Type B pancreatic cell (in vitro differentiated cells): ENCODE measurements around the gene ARL4A. TPM values are rescaled to one million over a fixed set of nuclear protein-coding genes. Genes with fewer than 3 reads are reported as not detected.
"Not testable (repeated sequence)": the region's sequence is repeated elsewhere in the genome, so short reads cannot be mapped to it uniquely, and the experiment has no call there.

Experiments used
- DNase-seq: peaks from one replicate; pipeline ENCODE4 v3.0.0; 2021; ENCODE audit warnings: mixed read lengths; ENCODE audit not compliant: unreplicated experiment; ENCODE audit errors: extremely low spot score
- H3K27ac Mint-ChIP-seq: 2 replicates; pipeline ENCODE4 v1.8.0; 2021; ENCODE audit warnings: mild to moderate bottlenecking, mixed read lengths
- H3K27me3 Mint-ChIP-seq: 2 replicates; pipeline ENCODE4 v1.8.0; 2021; ENCODE audit warnings: mixed read lengths
- H3K36me3 Mint-ChIP-seq: 2 replicates; pipeline ENCODE4 v1.8.0; 2021; ENCODE audit warnings: mixed read lengths
- H3K4me1 Mint-ChIP-seq: one replicate; pipeline ENCODE4 v1.8.0; 2021; ENCODE audit warnings: mixed read lengths; ENCODE audit not compliant: unreplicated experiment
- H3K4me3 Mint-ChIP-seq: 2 replicates; pipeline ENCODE4 v1.8.0; 2021; ENCODE audit warnings: mild to moderate bottlenecking, mixed read lengths
- H3K9me3 Mint-ChIP-seq: 2 replicates; pipeline ENCODE4 v1.8.0; 2021; ENCODE audit warnings: mixed read lengths
- total RNA-seq: library from RNA; stranded (reverse); gene quantifications from 2 replicates; pipeline ENCODE4 v1.2.1, GENCODE V29; 2021; ENCODE audit warnings: low replicate concordance
- TF ChIP-seq, protein P1 (sequence below): fragments of 200-600 bp; sonication (generic); conservative IDR thresholded peaks from 2 replicates; pipeline ENCODE4 v1.5.0; 2021; ENCODE audit warnings: antibody characterized with exemption, mild to moderate bottlenecking

ARL4A gene
- total RNA-seq, 1 donor from 2014 or later: 25.5 TPM

DNA sequence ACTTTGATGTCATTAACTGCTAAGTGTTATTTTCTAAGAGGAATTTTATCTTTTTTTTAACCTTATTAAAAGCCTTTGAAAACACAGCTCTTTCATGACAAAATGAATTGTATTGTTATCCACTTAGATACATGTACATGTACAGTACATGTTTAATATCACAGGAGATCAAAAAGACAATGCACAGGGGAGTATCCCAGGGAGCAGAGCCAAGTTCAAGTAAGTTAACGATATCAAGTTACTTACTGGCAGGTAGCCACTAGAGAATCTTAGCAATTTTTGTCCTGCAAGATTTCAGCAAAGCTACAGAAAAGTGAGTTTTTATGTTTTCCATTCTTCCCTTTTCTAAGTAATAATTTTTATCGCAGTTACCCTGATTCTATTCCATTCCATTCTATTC lies 33.9 kb upstream of the ARL4A start:
- TF ChIP-seq, protein P1, sequence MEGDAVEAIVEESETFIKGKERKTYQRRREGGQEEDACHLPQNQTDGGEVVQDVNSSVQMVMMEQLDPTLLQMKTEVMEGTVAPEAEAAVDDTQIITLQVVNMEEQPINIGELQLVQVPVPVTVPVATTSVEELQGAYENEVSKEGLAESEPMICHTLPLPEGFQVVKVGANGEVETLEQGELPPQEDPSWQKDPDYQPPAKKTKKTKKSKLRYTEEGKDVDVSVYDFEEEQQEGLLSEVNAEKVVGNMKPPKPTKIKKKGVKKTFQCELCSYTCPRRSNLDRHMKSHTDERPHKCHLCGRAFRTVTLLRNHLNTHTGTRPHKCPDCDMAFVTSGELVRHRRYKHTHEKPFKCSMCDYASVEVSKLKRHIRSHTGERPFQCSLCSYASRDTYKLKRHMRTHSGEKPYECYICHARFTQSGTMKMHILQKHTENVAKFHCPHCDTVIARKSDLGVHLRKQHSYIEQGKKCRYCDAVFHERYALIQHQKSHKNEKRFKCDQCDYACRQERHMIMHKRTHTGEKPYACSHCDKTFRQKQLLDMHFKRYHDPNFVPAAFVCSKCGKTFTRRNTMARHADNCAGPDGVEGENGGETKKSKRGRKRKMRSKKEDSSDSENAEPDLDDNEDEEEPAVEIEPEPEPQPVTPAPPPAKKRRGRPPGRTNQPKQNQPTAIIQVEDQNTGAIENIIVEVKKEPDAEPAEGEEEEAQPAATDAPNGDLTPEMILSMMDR: no peak
- H3K4me3 Mint-ChIP-seq: no peak overlapping the region
- DNase-seq: no peak
- peaks cover 10% of the 10 kb centered on the region for H3K4me1 Mint-ChIP-seq
- H3K36me3 Mint-ChIP-seq: no peaks in the 10 kb centered on the region
- H3K27me3 Mint-ChIP-seq: no peaks in the 10 kb centered on the region
- H3K27ac Mint-ChIP-seq: no peak overlapping the region
- H3K9me3 Mint-ChIP-seq: no peaks in the 10 kb centered on the region

DNA sequence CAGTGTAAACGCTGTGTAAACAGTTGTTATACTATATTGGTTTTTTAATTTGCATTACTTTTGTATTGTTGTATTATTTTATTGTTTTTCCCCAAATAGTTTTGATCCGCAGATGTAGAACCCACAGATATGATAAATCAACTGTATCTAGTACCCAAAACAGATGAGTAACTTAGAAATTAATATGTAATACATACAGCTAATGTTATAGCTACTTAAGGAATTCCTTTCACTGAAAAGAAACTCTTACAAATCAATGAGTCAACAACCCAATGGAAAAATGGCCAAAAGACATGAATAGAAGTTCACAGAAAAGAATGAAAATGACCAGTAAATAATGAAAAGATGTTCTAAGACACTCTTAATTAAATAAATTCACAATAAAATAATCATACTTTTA lies 32.3 kb upstream of the ARL4A start:
- no peak overlapping the region for H3K4me3 Mint-ChIP-seq
- DNase-seq: no peak
- no peaks in the 10 kb centered on the region for H3K27me3 Mint-ChIP-seq
- no peak overlapping the region for H3K27ac Mint-ChIP-seq
- no peaks in the 10 kb centered on the region for H3K4me1 Mint-ChIP-seq
- H3K36me3 Mint-ChIP-seq: no peaks in the 10 kb centered on the region
- TF ChIP-seq, protein P1: no peak
- peaks cover 5% of the 10 kb centered on the region for H3K9me3 Mint-ChIP-seq

DNA sequence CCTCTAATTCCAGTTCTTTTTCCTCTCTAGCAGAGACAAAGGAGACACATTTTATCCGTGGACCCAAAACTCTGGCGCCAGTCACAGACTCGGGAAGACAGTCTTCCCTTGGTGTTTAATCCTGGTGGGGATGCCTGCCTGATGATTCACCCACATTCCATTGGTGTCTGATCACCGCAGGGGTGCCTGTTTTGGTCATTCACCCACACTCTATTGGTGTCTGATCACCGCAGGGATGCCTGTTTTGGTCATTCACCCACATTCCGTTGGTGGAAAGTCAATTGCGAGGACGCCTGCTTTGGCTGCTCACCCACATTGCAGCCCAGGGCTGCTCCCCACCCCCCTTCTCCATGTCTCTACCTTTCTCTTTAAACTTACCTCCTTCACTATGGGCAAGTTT lies 27.0 kb upstream of the ARL4A start:
- H3K4me3 Mint-ChIP-seq, H3K27me3 Mint-ChIP-seq, H3K36me3 Mint-ChIP-seq, DNase-seq, H3K27ac Mint-ChIP-seq, H3K9me3 Mint-ChIP-seq, H3K4me1 Mint-ChIP-seq: not testable (repeated sequence)

DNA sequence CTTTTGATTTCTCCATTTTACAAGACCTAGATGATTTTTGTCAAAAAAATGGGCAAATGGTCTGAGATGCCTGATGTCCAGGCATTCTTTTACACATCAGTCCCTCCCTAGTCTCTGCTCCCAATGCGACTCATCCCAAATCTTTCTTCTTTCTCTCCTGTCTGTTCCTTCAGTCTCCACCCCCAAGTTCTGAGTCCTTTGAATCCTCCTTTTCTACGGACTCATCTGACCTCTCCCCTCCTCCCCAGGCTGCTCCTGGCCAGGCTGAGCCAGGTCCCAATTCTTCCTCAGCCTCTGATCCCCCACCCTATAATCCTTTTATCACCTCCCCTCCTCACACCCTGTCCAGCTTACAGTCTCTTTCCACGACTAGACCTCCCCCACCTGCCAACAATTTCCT lies 26.4 kb upstream of the ARL4A start:
- H3K36me3 Mint-ChIP-seq, H3K4me3 Mint-ChIP-seq, DNase-seq, H3K9me3 Mint-ChIP-seq, H3K27me3 Mint-ChIP-seq, H3K4me1 Mint-ChIP-seq, H3K27ac Mint-ChIP-seq: not testable (repeated sequence)

DNA sequence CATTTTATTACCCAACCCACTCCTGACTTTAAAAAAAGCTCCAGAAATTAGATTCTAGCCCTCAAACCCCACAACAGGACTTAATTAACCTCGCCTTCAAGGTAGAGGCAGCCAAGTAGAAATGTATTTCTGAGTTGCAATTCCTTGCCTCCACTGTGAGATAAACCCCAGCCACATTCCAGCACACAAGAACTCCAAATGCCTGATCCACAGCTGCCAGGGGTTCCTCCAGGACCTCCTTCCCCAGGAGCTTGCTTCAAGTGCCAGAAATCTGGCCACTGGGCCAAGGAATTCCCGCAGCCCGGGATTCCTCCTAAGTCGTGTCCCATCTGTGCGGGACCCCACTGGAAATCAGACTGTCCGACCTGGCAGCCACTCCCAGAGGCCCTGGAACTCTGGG lies 25.9 kb upstream of the ARL4A start:
- no peak for DNase-seq
- TF ChIP-seq, protein P1: no peak
- H3K27me3 Mint-ChIP-seq: no peaks in the 10 kb centered on the region
- H3K27ac Mint-ChIP-seq: no peak overlapping the region
- H3K4me1 Mint-ChIP-seq: no peaks in the 10 kb centered on the region
- no peaks in the 10 kb centered on the region for H3K36me3 Mint-ChIP-seq
- H3K4me3 Mint-ChIP-seq: no peak overlapping the region
- H3K9me3 Mint-ChIP-seq: peaks cover 9% of the 10 kb centered on the region

DNA sequence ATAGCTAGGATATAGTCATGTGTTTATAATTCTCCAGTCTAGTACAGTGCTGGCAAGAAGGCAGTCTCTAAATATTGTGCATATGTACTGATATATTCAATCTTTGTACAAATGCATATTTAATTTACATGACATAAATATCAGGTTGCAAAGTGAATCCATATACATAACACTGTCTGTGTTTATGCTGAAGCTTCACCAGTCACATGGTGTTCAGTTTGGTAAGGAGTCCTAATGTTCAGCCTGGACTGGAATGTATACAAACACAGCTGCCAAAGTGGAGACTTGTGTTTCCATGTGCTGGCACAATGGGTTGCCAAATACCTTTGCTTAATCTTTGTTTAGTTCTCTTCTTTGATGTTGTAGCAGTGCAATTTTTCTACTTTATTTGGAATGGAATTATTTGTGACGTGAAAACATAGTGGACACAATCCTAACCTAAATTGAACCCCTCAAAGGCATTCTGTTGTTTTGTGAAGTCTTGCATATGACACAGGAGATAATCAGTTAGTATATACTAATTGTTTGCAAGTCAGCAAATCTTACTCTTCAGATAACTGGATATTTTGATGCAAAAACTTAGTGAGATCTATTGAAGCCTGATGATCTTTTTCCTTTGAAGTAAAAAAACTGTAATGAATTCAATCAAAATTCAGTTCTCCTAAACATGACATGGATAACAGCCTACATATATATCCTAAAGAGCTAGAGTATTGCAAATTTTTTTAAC lies 17.3 kb upstream of the ARL4A start:
- no peak for DNase-seq
- no peaks in the 10 kb centered on the region for H3K9me3 Mint-ChIP-seq
- H3K36me3 Mint-ChIP-seq: no peaks in the 10 kb centered on the region
- H3K4me3 Mint-ChIP-seq: no peak overlapping the region
- TF ChIP-seq, protein P1: no peak
- no peak overlapping the region for H3K27ac Mint-ChIP-seq
- no peaks in the 10 kb centered on the region for H3K27me3 Mint-ChIP-seq
- H3K4me1 Mint-ChIP-seq: no peaks in the 10 kb centered on the region
